ENCODE results near the gene TPPP.

DNA sequence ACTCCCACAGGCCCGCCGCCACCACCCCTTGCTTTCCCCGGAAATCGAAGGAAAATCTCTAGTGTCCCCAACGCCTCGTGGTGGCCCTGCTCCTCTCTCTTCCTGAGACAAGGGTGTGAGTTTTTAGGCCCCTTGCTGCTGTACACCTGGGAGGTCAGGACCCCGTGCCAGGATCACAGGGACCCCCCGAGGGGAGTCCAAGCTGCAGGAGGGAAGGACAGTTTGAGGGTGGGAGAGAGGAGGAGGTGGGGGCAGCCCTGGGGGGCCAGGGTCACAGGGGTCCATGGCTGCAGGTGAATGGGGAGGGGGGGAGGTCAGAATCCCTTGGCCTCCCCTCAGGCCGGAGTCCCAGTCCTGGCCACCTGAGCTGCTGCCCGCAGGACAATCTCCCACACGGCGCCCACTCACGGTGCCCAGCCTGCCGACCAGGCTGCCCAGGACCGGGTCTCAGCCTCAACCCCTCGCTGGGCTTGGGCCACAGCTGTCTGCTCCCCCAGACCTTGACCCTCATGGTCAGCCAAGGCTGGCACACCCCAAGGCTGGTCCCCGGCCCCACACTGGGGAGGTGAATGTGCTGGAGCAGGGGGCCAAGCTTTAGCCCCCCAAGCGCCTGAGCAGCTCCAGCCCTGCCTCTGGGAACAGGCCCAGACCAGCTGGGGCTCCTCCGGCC lies 19.9 kb downstream of the TPPP start:
- TF ChIP-seq, protein P1, sequence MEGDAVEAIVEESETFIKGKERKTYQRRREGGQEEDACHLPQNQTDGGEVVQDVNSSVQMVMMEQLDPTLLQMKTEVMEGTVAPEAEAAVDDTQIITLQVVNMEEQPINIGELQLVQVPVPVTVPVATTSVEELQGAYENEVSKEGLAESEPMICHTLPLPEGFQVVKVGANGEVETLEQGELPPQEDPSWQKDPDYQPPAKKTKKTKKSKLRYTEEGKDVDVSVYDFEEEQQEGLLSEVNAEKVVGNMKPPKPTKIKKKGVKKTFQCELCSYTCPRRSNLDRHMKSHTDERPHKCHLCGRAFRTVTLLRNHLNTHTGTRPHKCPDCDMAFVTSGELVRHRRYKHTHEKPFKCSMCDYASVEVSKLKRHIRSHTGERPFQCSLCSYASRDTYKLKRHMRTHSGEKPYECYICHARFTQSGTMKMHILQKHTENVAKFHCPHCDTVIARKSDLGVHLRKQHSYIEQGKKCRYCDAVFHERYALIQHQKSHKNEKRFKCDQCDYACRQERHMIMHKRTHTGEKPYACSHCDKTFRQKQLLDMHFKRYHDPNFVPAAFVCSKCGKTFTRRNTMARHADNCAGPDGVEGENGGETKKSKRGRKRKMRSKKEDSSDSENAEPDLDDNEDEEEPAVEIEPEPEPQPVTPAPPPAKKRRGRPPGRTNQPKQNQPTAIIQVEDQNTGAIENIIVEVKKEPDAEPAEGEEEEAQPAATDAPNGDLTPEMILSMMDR (IDR thresholded peaks at IDR 0.05) = no peak
- TF ChIP-seq EZH2 (IDR thresholded peaks at IDR 0.05; ENCODE audit: borderline replicate concordance, insufficient read depth, low read depth, low read length, poor library complexity, severe bottlenecking) = no peak

All from B cell (primary cell).